ENCODE data around the gene MTHFSD. TPM values are rescaled to one million over a fixed set of nuclear protein-coding genes. Genes with fewer than 3 reads are reported as not detected.

MTHFSD gene
- total and polyA plus RNA-seq, 2 of the 8 experiments (the other 6 are each of a cell fraction or from before 2014, with no cell fraction given): 7.1 to 9.8 TPM

- TF ChIP-seq EGR1 (IDR thresholded peaks at IDR 0.05; ENCODE audit: borderline replicate concordance, low read depth, low read length) (no peak), KDM4A (IDR thresholded peaks at IDR 0.05; ENCODE audit: low read depth, low read length, severe bottlenecking) (no peak), SP2 (IDR thresholded peaks at IDR 0.05; ENCODE audit: low read length) (no peak), TAF1 (IDR thresholded peaks at IDR 0.05; ENCODE audit: low read depth, low read length) (no peak), POU5F1 (IDR thresholded peaks at IDR 0.05; ENCODE audit: low read depth, low read length) (no peak), NRF1 (IDR thresholded peaks at IDR 0.05; ENCODE audit: low read depth, low read length) (no peak), YY1 (IDR thresholded peaks at IDR 0.05; ENCODE audit: low read depth, low read length) (no peak), TAF7 (optimal IDR thresholded peaks at IDR 0.05; ENCODE audit: borderline replicate concordance, low read depth, low read length) (no peak), EP300 (IDR thresholded peaks at IDR 0.05; ENCODE audit: borderline replicate concordance in 1 of 2, low read depth in 2 of 2, low read length in 2 of 2) (no peak), EZH2 (IDR thresholded peaks at IDR 0.05; ENCODE audit: low read depth, low read length, severe bottlenecking) (no peak), SUZ12 (IDR thresholded peaks at IDR 0.05; ENCODE audit: low read length) (no peak), POLR2A (IDR thresholded peaks at IDR 0.05; ENCODE audit: control extremely low read depth in 1 of 2, low read depth in 2 of 2, low read length in 2 of 2) (no peak), CREB1 (IDR thresholded peaks at IDR 0.05) (peak; percentile 51; the same call in 1 of the 2 replicates), GABPA (IDR thresholded peaks at IDR 0.05; ENCODE audit: borderline replicate concordance, insufficient read depth, low read length) (no peak), HDAC6 (IDR thresholded peaks at IDR 0.05; ENCODE audit: low read depth, low read length) (no peak), ATF3 (IDR thresholded peaks at IDR 0.05; ENCODE audit: insufficient read depth, low read depth, low read length) (no peak), USF2 (IDR thresholded peaks at IDR 0.05; ENCODE audit: low read length) (no peak), RAD21 (IDR thresholded peaks at IDR 0.05 in 1 of 2, conservative IDR thresholded peaks at IDR 0.05 in 1 of 2; ENCODE audit: low read depth in 2 of 2, low read length in 2 of 2) (peak; percentile 100), CBX5 (IDR thresholded peaks at IDR 0.05; ENCODE audit: low read depth, low read length) (no peak), BCL11A (IDR thresholded peaks at IDR 0.05; ENCODE audit: low read depth in 2 of 2, low read length in 2 of 2) (no peak), SIRT6 (IDR thresholded peaks at IDR 0.05; ENCODE audit: low read length) (no peak), RBBP5 (IDR thresholded peaks at IDR 0.05; ENCODE audit: borderline replicate concordance, low read depth, low read length) (no peak), SIX5 (IDR thresholded peaks at IDR 0.05; ENCODE audit: low read depth, low read length) (no peak)
Measured at GRCh38 chr16:86563469-86564345, 8.7 kb upstream of the MTHFSD start (continued).

All from H1 (cell line).